DOHH2 (cell line): ENCODE data around the gene BSN.

Experiments used
- CTCF ChIP-seq: fragments of 200-600 bp; sonication (generic); IDR thresholded peaks from one replicate; pipeline ENCODE4 v1.5.1; 2014; ENCODE audit warnings: antibody characterized with exemption, mild to moderate bottlenecking, low read depth, low read length; ENCODE audit not compliant: poor library complexity, severe bottlenecking
- EZH2phosphoT487 ChIP-seq: fragments of 200-600 bp; sonication (generic); IDR thresholded peaks from 2 replicates; pipeline ENCODE4 v1.6.1; 2017; ENCODE audit warnings: borderline replicate concordance, mild to moderate bottlenecking, antibody characterized with exemption, low read length, moderate library complexity, mixed read lengths

- TF ChIP-seq CTCF = peak; percentile 44
- no peak for TF ChIP-seq EZH2phosphoT487
These were observed 146.3 kb downstream of the BSN start for GRCh38 chr3:49700453-49701128.
